GM10266 (cell line): ENCODE measurements around the gene SEC14L3.
"Not testable (repeated sequence)": the region's sequence is repeated elsewhere in the genome, so short reads cannot be mapped to it uniquely, and the experiment has no call there.

Experiments
- DNase-seq: peaks from one replicate; pipeline ENCODE4 v3.0.0; 2012; ENCODE audit errors: extremely low spot score
- CTCF ChIP-seq: IDR thresholded peaks from 2 replicates; pipeline ENCODE4 v1.5.1; 2012; ENCODE audit warnings: mild to moderate bottlenecking, low read depth; ENCODE audit not compliant: control insufficient read depth, insufficient read depth; ENCODE audit errors: missing control alignments

Gene SEC14L3

GRCh38 chr22:30474121-30474520 lies 2.3 kb upstream of the SEC14L3 start:
- TF ChIP-seq CTCF: no peak
- no peak for DNase-seq

- no peak for TF ChIP-seq CTCF
Observed at GRCh38 chr22:30472994-30473720, 1.3 kb upstream of the SEC14L3 start.

GRCh38 chr22:30470655-30471054 lies 1.2 kb downstream of the SEC14L3 start:
- DNase-seq: no peak
- no peak for TF ChIP-seq CTCF

More at GRCh38 chr22:30472994-30473720, 1.3 kb upstream of the SEC14L3 start:
- no peak for DNase-seq

GRCh38 chr22:30469165-30469564 lies 2.7 kb downstream of the SEC14L3 start:
- TF ChIP-seq CTCF: no peak
- no peak for DNase-seq

DNA sequence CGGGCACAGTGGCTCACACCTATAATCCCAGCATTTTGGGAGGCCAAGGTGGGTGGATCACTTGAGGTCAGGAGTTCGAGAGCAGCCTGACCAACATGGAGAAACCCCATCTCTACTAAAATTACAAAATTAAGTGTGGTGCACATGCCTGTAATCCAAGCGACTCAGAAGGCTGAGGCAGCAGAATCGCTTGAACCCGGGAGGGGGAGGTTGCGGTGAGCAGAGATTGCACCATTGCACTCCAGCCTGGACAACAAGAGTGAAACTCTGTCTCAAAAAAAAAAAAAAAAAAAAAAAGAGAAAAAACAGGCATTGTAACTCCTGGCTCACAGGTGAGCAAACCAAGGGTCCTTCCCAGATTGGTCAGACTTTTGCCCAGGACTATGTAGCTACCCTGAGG lies 11.3 kb downstream of the SEC14L3 start:
- not testable (repeated sequence) for DNase-seq

DNA sequence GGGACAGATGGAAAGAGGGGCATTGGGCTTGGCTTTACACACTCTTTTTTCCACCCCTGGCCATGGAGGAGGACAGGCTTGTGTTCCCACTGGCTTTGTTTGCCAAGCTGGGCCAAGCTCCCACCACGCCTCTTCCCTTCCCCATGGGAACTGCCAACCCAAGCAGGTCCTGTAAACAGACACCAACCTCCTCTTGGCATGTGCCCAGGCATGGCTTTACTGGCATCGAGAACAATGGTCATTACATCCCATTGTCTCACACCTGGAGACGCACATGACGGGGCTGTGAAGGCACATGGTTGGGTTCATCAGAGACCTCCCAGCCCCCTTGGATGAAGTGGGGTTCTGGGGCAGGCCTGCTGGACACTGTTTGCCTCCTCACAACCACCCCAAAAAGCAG lies 11.7 kb downstream of the SEC14L3 start:
- no peak for DNase-seq
- TF ChIP-seq CTCF: no peak

- TF ChIP-seq CTCF: no peak
- DNase-seq: no peak
Observed at GRCh38 chr22:30459181-30460052, 12.4 kb downstream of the SEC14L3 start.

DNA sequence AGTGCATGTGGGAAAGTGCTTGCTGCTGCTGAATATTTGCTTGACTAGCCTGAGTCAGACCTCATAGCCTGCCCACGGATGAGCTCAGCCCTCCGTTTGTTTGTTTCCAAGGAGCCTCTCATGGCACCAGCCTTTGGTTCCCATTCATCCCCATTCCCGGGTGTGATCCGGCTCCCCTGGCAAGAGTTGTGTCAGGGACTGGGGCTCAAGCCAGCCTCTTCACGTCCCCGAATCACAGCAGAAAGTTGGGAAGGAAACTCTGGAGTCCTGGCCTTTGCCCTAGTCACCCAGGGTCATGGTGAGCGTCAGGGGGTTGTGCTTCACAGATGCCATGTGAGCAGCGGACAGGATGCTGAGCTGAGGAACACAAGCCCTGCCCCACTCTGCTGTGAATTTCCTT lies 13.8 kb downstream of the SEC14L3 start:
- no peak for TF ChIP-seq CTCF
- DNase-seq: no peak
